Astrocyte of the spinal cord (primary cell): ENCODE measurements around the gene HDAC4.

Experiments
- DNase-seq: peaks from one replicate; pipeline ENCODE4 v3.0.0; 2011; ENCODE audit warnings: low read depth, low spot score
- H3K4me3 ChIP-seq: 2 replicates; pipeline ENCODE4 v1.5.1; 2011; ENCODE audit warnings: low read depth, mild to moderate bottlenecking, low read length, moderate library complexity
- in situ Hi-C: cut with HindIII; loops from 2 replicates; pipeline ENCODE4 v1.10.0; 2017; ENCODE audit warnings: low sequenced_read_pairs
- TF ChIP-seq, protein P1 (sequence below): IDR thresholded peaks from 2 replicates; pipeline ENCODE4 v1.5.1; 2012; ENCODE audit warnings: low read depth, mild to moderate bottlenecking, low read length, inconsistent platforms

Gene HDAC4

DNA sequence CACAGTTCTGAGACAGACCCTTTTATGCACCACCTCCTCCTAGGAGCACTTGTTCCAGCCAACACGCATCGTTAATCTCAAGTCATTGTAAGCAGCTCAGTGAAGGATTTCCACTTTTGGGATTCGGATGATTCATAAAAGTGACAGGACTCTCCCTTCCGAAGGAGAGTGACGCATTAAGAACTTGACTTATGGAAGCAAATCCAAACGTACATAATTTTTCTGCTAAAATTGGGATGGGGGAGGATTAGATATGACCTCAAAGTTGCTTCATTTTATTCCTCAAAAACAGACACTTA lies 387.2 kb downstream of the HDAC4 start:
- in situ Hi-C loops = loop anchor here (25.0 kb wide), 1 partner anchor 99 kb away; no protein-coding TSS in a partner anchor
- DNase-seq = no peak
- TF ChIP-seq, protein P1, sequence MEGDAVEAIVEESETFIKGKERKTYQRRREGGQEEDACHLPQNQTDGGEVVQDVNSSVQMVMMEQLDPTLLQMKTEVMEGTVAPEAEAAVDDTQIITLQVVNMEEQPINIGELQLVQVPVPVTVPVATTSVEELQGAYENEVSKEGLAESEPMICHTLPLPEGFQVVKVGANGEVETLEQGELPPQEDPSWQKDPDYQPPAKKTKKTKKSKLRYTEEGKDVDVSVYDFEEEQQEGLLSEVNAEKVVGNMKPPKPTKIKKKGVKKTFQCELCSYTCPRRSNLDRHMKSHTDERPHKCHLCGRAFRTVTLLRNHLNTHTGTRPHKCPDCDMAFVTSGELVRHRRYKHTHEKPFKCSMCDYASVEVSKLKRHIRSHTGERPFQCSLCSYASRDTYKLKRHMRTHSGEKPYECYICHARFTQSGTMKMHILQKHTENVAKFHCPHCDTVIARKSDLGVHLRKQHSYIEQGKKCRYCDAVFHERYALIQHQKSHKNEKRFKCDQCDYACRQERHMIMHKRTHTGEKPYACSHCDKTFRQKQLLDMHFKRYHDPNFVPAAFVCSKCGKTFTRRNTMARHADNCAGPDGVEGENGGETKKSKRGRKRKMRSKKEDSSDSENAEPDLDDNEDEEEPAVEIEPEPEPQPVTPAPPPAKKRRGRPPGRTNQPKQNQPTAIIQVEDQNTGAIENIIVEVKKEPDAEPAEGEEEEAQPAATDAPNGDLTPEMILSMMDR = no peak
- no peak overlapping the region for H3K4me3 ChIP-seq

DNA sequence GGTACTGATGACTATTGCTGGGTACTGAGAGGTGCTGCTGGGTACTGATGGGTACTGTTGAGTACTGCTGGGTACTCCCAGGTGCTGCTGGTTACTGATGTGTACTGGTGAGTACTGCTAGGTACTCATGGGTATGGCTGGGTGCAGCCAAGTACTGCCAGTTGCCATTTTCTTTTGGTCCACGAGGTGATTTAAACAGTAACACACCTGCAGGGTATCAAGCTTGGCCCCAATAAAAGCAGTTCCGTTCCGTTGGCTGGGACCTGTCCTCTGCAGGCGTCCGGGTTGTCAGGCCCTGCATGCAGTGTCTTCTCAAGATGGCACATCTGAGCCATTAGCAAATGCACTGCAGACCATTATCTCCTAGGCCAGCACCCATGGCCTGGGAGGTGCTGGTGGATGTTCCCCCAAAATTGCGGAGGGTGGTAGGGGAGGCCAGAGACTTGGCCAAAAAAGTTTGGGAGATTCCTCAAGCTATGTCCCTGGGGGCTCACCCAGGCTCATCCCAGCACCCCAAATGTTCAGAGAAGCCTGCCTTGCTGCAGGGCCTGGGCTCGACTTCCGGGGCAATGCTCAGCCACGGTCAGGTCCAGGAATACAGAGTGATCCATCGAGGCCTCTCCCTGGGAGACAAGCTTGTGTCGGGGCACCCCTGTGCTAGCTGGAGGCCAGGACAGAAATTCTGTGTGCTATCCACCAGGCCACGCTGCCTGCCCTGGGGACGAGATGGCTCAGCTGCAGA lies 387.7 kb downstream of the HDAC4 start:
- TF ChIP-seq, protein P1 = no peak
- no peak overlapping the region for H3K4me3 ChIP-seq
- DNase-seq = no peak
- in situ Hi-C loops = loop anchor here (25.0 kb wide), 1 partner anchor 99 kb away; no protein-coding TSS in a partner anchor

DNA sequence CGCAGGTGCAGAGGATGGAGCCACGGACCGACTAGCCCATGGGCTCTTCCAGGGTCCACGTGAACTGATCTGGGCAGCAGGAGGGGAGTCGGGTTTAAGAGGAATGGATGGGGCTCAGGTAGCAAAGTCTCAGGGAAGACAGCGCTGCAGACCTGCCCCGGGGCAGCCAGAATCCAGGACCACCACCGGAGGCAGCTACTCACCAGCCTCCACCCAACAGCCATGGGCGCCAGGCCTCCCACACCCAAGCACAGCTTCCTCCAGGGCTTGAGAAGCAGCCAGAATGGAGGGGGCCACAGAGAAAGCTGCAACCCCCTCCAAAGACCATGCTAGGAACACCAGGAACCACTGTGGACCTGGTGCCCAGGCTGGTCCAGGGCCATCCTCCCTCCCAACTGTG lies 388.6 kb downstream of the HDAC4 start:
- no peak overlapping the region for H3K4me3 ChIP-seq
- no peak for DNase-seq
- in situ Hi-C loops = loop anchor here (25.0 kb wide), 1 partner anchor 100 kb away; no protein-coding TSS in a partner anchor
- TF ChIP-seq, protein P1 = no peak

DNA sequence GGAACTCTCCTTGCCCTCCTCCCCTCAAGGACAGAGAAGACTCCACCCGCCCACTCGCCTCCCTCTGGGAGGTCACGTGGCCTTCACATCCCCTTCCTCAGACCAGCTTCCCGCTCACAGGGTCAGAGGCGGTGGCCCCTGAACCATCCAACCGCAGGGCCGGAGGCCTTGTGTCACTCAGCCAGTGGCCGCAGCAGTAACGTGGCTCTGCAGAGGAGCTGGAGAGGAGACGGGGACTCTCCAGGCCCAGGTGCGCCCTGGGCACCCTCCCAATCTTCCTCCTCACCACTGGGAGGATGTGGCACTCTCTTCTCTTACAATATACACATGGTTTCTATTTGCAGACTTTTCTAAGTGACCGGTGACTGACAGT lies 391.2 kb downstream of the HDAC4 start:
- TF ChIP-seq, protein P1 = no peak
- no peak for DNase-seq
- in situ Hi-C loops = loop anchor here (25.0 kb wide), 1 partner anchor 103 kb away; no protein-coding TSS in a partner anchor
- H3K4me3 ChIP-seq = no peak overlapping the region

DNA sequence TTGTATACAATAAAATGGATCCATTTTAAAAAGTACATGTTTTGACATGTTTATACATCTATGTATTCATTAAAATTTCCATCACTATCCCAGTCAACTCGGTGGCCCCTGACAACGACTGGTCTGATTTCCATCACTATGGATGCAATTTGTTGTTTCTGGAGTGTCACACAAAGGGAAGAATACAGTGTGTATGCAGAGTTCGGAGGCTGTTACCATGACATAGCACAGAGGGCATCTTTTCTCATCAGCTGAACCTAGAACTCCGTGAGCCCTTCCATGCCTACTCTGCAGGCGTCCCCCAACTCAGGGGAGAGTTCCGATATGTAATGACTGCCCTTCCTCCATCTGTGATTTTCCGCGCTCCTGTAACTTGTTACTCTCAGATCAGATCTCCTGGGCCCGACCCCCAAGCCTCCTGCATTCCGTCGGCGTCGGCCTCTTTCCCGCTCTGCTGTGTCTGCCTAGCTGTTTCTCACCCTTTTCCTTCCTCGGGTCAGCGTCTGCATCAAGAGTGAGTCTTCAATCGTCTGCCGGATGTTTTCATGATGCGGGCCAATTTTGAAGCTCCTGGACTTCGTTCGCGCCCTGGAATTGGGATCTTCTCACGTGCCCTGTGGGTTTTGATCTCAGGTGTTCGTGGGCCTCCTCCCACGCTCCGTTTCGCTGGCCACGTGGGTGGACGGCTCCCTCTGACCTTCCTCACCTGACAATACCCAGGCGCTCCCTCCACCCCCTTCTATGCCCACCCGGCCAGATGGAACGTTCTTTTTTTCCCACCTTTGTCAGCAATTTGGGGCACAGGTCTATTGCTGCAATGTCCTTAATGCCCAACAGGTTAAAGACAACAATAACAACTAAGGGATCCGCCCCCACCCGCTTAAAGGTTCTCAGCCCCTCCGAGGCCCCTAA lies 391.9 kb downstream of the HDAC4 start:
- no peak for DNase-seq
- in situ Hi-C loops = loop anchor here (25.0 kb wide), 1 partner anchor 103 kb away; no protein-coding TSS in a partner anchor
- no peak overlapping the region for H3K4me3 ChIP-seq
- TF ChIP-seq, protein P1 = no peak

DNA sequence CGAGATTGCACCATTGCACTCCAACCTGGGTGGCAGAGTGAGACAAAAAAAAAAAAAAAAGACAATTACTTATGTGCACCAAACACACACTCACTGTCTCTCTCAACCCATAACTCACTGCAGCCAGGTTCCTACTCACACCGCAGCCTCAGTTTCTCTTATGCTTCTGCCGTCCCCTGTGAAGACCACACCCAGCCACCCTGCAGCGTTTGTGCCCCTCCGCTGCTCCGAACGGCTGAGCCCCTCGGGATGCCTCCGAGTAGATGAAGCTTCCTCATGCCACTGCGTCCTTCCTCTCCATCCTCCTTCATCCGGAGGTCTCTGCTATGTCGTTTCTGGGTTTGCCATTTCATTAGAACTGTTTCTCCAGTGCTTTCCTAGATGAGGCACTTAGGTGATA lies 392.8 kb downstream of the HDAC4 start:
- in situ Hi-C loops = loop anchor here (25.0 kb wide), 1 partner anchor 104 kb away; no protein-coding TSS in a partner anchor
- H3K4me3 ChIP-seq = no peak overlapping the region
- TF ChIP-seq, protein P1 = no peak
- no peak for DNase-seq
